Stimulated activated CD4-positive, alpha-beta T cell treated with anti-CD3 and anti-CD28 coated beads, Interleukin-15, amount 100 ng/mL, for 1 hour (primary cell): Measurements from ENCODE around the gene SLC24A3.

Source experiments
- DNase-seq, 2 donors: peaks; one replicate each; pipeline ENCODE4 v3.0.0-alpha.2; 2020; ENCODE audit warnings: low read depth in 1 of 2, low spot score in 1 of 2

SLC24A3 gene

GRCh38 chr20:19493794-19494495 lies 281.5 kb downstream of the SLC24A3 start:
- DNase-seq = no peak

- DNase-seq = no peak
Observed at GRCh38 chr20:19495905-19496703, 283.7 kb downstream of the SLC24A3 start.

- DNase-seq = no peak
Observed at GRCh38 chr20:19497064-19497463, 284.6 kb downstream of the SLC24A3 start.

GRCh38 chr20:19498756-19499155 lies 286.3 kb downstream of the SLC24A3 start:
- no peak for DNase-seq

- DNase-seq = no peak
Observed at GRCh38 chr20:19501476-19502115, 289.2 kb downstream of the SLC24A3 start.

- DNase-seq = no peak
Observed at GRCh38 chr20:19502169-19502568, 289.7 kb downstream of the SLC24A3 start.

GRCh38 chr20:19504251-19504650 lies 291.8 kb downstream of the SLC24A3 start:
- no peak for DNase-seq

- DNase-seq = no peak
Observed at GRCh38 chr20:19506021-19506420, 293.6 kb downstream of the SLC24A3 start.

- no peak for DNase-seq
Observed at GRCh38 chr20:19508449-19508848, 296.0 kb downstream of the SLC24A3 start.

- no peak for DNase-seq
Observed at GRCh38 chr20:19510611-19511010, 298.2 kb downstream of the SLC24A3 start.

GRCh38 chr20:19511931-19512330 lies 299.5 kb downstream of the SLC24A3 start:
- DNase-seq = no peak

- no peak for DNase-seq
Observed at GRCh38 chr20:19512886-19513677, 300.6 kb downstream of the SLC24A3 start.

- DNase-seq = no peak
Observed at GRCh38 chr20:19515074-19515473, 302.6 kb downstream of the SLC24A3 start.

GRCh38 chr20:19519466-19519865 lies 307.0 kb downstream of the SLC24A3 start:
- DNase-seq = no peak

- no peak for DNase-seq
Observed at GRCh38 chr20:19520261-19520660, 307.8 kb downstream of the SLC24A3 start.

- no peak for DNase-seq
Observed at GRCh38 chr20:19522071-19522801, 309.8 kb downstream of the SLC24A3 start.

GRCh38 chr20:19522836-19523590 lies 310.6 kb downstream of the SLC24A3 start:
- DNase-seq = no peak

GRCh38 chr20:19524691-19525090 lies 312.2 kb downstream of the SLC24A3 start:
- no peak for DNase-seq

GRCh38 chr20:19527509-19527908 lies 315.1 kb downstream of the SLC24A3 start:
- DNase-seq = no peak
